Measurements from ENCODE around the gene SLC17A3.

The SLC17A3 gene

DNA sequence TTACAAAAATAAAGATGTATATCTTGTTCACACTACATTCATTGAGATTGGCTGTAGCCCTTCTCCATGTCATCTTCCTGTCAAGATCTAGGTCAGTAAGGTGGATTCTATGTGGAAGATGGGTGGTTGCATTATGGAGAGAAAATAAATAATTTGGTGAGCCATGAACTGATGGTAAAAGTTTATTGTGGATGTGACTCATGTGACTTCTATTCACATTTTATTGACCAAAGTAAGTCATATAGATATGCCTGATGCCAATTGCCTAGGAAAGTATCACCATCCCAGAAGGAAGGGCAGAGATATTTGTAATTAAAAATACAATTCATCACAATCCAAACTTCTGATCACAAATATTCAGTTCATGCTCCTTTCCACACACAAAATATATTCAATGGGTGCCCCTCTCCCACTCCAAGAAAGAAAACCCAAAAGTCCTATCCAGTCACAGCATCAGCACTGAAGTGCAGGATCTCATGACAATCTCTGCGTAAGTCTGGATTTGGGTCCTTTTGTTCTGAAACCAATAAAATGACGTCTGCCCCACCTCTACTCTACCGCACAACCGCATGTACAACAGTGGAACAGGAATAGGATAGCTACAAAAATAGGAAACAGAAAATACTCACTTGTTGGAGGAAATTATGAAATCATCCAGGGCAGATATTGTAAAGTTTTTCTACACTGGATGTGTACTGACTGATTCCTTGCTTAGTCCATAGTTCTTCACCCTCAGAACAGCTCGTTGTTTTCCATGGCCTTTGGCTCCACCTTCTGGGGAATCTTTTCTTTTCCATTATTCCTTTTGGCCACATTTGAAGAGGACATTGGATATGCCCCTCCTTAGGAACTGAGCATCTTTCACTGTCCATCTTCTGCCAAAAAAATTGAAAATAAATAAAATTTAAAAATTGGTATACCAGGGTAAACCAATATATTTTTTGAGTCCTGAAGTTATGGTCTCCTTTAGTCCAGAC lies 16.1 kb upstream of the SLC17A3 start:
- Histone ChIP-seq H3K27me3 (ENCODE audit: insufficient read depth, low read depth, severe bottlenecking) (no peaks in the 10 kb centered on the region), H3K4me3 (ENCODE audit: low read depth, low read length) (no peak overlapping the region), H3K36me3 (no peaks in the 10 kb centered on the region), H3K27ac (no peak overlapping the region), H3K9me3 (ENCODE audit: severe bottlenecking) (no peaks in the 10 kb centered on the region)
- TF ChIP-seq, protein P1, sequence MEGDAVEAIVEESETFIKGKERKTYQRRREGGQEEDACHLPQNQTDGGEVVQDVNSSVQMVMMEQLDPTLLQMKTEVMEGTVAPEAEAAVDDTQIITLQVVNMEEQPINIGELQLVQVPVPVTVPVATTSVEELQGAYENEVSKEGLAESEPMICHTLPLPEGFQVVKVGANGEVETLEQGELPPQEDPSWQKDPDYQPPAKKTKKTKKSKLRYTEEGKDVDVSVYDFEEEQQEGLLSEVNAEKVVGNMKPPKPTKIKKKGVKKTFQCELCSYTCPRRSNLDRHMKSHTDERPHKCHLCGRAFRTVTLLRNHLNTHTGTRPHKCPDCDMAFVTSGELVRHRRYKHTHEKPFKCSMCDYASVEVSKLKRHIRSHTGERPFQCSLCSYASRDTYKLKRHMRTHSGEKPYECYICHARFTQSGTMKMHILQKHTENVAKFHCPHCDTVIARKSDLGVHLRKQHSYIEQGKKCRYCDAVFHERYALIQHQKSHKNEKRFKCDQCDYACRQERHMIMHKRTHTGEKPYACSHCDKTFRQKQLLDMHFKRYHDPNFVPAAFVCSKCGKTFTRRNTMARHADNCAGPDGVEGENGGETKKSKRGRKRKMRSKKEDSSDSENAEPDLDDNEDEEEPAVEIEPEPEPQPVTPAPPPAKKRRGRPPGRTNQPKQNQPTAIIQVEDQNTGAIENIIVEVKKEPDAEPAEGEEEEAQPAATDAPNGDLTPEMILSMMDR (IDR thresholded peaks at IDR 0.05; ENCODE audit: low read depth, low read length) = peak; percentile 60
- DNase-seq = peak; percentile 55

GRCh38 chr6:25888626-25889025 lies 14.6 kb upstream of the SLC17A3 start:
- Histone ChIP-seq H3K27ac (no peak overlapping the region), H3K4me3 (ENCODE audit: low read depth, low read length) (no peak overlapping the region), H3K27me3 (ENCODE audit: insufficient read depth, low read depth, severe bottlenecking) (no peaks in the 10 kb centered on the region), H3K9me3 (ENCODE audit: severe bottlenecking) (no peaks in the 10 kb centered on the region), H3K36me3 (no peaks in the 10 kb centered on the region)
- DNase-seq = no peak
- TF ChIP-seq, protein P1 (IDR thresholded peaks at IDR 0.05; ENCODE audit: low read depth, low read length) = no peak

DNA sequence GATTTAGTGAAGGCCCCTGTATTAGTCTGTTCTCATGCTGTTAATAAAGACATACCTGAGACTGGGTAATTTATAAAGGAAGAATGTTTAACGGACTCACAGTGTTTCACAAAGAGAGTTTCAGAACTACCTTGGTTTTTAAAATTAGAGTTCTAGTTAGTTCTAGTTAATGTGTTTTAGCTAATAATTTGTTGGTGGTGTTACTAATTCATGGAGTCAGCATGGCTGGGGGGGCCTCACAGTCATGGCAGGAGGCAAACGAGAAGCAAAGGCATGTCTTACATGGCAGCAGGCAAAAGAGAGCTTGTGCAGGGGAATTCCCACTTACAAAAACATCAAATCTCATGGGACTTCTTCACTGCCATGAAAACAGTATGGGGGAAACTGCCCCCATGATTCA lies 12.0 kb upstream of the SLC17A3 start:
- no peak overlapping the region for H3K4me3 ChIP-seq (ENCODE audit: low read depth, low read length)
- H3K27me3 ChIP-seq (ENCODE audit: insufficient read depth, low read depth, severe bottlenecking) = no peaks in the 10 kb centered on the region
- no peak for DNase-seq
- no peak overlapping the region for H3K27ac ChIP-seq
- TF ChIP-seq, protein P1 (IDR thresholded peaks at IDR 0.05; ENCODE audit: low read depth, low read length) = no peak
- H3K36me3 ChIP-seq = no peaks in the 10 kb centered on the region
- no peaks in the 10 kb centered on the region for H3K9me3 ChIP-seq (ENCODE audit: severe bottlenecking)

DNA sequence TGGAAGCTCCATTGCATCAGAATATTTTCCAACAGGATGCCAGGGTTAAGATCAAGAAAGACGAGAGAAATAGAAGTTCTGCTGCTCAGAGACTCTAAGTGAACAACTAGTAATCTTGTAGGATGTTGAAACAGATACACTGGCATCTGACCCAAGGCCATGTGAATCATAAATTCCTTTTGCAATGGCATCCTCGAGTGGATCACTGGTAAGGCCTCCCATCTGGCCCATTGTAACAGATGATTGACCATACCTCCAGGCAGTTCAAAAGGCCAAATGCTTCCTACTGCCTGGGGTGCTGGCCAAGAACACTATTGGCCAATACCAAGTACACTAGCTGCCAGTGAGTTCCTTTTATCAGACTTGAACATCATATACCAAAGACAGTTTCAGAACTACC lies 9.9 kb upstream of the SLC17A3 start:
- Histone ChIP-seq H3K27ac (no peak overlapping the region), H3K9me3 (ENCODE audit: severe bottlenecking) (no peaks in the 10 kb centered on the region), H3K36me3 (no peaks in the 10 kb centered on the region), H3K27me3 (ENCODE audit: insufficient read depth, low read depth, severe bottlenecking) (no peaks in the 10 kb centered on the region), H3K4me3 (ENCODE audit: low read depth, low read length) (no peak overlapping the region)
- TF ChIP-seq, protein P1 (IDR thresholded peaks at IDR 0.05; ENCODE audit: low read depth, low read length) = no peak
- DNase-seq = no peak

GRCh38 chr6:25883536-25883935 lies 9.5 kb upstream of the SLC17A3 start:
- no peaks in the 10 kb centered on the region for H3K36me3 ChIP-seq
- no peaks in the 10 kb centered on the region for H3K9me3 ChIP-seq (ENCODE audit: severe bottlenecking)
- no peak for DNase-seq
- no peak overlapping the region for H3K4me3 ChIP-seq (ENCODE audit: low read depth, low read length)
- TF ChIP-seq, protein P1 (IDR thresholded peaks at IDR 0.05; ENCODE audit: low read depth, low read length) = no peak
- no peak overlapping the region for H3K27ac ChIP-seq
- H3K27me3 ChIP-seq (ENCODE audit: insufficient read depth, low read depth, severe bottlenecking) = no peaks in the 10 kb centered on the region

All from WERI-Rb-1 (cell line).